K562 (cell line): ENCODE measurements around the gene NOC4L.

Source experiments
- BMI1 ChIP-seq: fragments of 150-350 bp; IDR thresholded peaks from 2 replicates; pipeline ENCODE4 v1.6.1; 2014; ENCODE audit warnings: low read length
- CXXC5 ChIP-seq: fragments of 250-450 bp; sonication (Bioruptor Pico); IDR thresholded peaks from 2 replicates; pipeline ENCODE4 v1.8.0; 2022; ENCODE audit warnings: inconsistent platforms, mild to moderate bottlenecking, moderate library complexity
- TAF1 ChIP-seq: IDR thresholded peaks from 2 replicates; pipeline ENCODE4 v1.6.1; 2011; ENCODE audit warnings: mild to moderate bottlenecking, low read length, moderate library complexity; ENCODE audit not compliant: insufficient read depth, control insufficient read depth, severe bottlenecking; ENCODE audit errors: extremely low read depth
- TF ChIP-seq, protein P1 (sequence below), 3 experiments: IDR thresholded peaks in 2 of 3; conservative IDR thresholded peaks in 1 of 3; 2 replicates each; pipeline ENCODE4 v1.5.1; 2011 to 2012; ENCODE audit warnings: low read length in 3 of 3, mild to moderate bottlenecking in 3 of 3, control low read depth in 2 of 3, improper control_type of control experiment in 1 of 3, inconsistent platforms in 1 of 3, low read depth in 1 of 3, mixed read lengths in 1 of 3, moderate library complexity in 1 of 3; ENCODE audit not compliant: insufficient read depth in 2 of 3
- TF ChIP-seq, protein P2 (sequence below): fragments of 450-650 bp; IDR thresholded peaks from 2 replicates; pipeline ENCODE4 v1.6.1; 2018; ENCODE audit warnings: mild to moderate bottlenecking, low read depth; ENCODE audit not compliant: partially characterized antibody
- TF ChIP-seq, protein P3 (sequence below): sonication (generic); formaldehyde crosslinking; IDR thresholded peaks from 2 replicates; pipeline ENCODE4 v1.9.0; 2022; ENCODE audit warnings: mild to moderate bottlenecking, missing genetic modification reagents

DNA sequence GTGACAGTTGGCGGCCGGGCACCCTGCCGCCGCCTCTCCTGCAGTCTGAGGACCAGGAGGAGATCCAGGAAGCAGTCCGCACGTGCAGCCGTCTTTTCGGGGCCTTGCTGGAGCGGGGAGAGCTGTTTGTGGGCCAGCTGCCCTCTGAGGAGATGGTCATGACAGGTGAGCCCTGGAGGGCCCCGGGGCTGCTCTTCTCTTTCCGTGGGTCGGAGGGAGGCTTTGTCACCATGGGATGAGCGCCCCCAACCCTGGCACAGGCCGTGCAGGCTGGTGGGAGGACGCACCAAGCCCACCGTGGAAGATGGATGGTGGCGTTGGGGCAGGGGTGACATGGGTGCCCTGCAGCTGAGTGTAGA, 532 bp downstream of the NOC4L start:
- TF ChIP-seq, protein P1, sequence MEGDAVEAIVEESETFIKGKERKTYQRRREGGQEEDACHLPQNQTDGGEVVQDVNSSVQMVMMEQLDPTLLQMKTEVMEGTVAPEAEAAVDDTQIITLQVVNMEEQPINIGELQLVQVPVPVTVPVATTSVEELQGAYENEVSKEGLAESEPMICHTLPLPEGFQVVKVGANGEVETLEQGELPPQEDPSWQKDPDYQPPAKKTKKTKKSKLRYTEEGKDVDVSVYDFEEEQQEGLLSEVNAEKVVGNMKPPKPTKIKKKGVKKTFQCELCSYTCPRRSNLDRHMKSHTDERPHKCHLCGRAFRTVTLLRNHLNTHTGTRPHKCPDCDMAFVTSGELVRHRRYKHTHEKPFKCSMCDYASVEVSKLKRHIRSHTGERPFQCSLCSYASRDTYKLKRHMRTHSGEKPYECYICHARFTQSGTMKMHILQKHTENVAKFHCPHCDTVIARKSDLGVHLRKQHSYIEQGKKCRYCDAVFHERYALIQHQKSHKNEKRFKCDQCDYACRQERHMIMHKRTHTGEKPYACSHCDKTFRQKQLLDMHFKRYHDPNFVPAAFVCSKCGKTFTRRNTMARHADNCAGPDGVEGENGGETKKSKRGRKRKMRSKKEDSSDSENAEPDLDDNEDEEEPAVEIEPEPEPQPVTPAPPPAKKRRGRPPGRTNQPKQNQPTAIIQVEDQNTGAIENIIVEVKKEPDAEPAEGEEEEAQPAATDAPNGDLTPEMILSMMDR (IDR thresholded peaks at IDR 0.05 in 2 of 3, conservative IDR thresholded peaks at IDR 0.05 in 1 of 3; ENCODE audit: insufficient read depth in 2 of 3, low read depth in 1 of 3, low read length in 3 of 3): no peak
- TF ChIP-seq TAF1 (no peak), BMI1 (no peak), CXXC5 (CRISPR knock-in tag) (no peak)
- TF ChIP-seq, protein P2, sequence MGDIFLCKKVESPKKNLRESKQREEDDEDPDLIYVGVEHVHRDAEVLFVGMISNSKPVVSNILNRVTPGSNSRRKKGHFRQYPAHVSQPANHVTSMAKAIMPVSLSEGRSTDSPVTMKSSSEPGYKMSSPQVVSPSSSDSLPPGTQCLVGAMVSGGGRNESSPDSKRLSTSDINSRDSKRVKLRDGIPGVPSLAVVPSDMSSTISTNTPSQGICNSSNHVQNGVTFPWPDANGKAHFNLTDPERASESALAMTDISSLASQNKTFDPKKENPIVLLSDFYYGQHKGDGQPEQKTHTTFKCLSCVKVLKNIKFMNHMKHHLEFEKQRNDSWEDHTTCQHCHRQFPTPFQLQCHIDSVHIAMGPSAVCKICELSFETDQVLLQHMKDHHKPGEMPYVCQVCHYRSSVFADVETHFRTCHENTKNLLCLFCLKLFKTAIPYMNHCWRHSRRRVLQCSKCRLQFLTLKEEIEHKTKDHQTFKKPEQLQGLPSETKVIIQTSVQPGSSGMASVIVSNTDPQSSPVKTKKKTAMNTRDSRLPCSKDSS: no peak
- TF ChIP-seq, protein P3, sequence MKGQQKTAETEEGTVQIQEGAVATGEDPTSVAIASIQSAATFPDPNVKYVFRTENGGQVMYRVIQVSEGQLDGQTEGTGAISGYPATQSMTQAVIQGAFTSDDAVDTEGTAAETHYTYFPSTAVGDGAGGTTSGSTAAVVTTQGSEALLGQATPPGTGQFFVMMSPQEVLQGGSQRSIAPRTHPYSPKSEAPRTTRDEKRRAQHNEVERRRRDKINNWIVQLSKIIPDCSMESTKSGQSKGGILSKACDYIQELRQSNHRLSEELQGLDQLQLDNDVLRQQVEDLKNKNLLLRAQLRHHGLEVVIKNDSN (CRISPR knock-in tag): no peak
